Inferior parietal cortex (tissue), 1 donor: ENCODE results near the gene HDAC4.

Source experiments
- DNase-seq: peaks from one replicate; pipeline ENCODE4 v3.0.0-alpha.2; 2016; ENCODE audit errors: extremely low spot score

Gene HDAC4

DNA sequence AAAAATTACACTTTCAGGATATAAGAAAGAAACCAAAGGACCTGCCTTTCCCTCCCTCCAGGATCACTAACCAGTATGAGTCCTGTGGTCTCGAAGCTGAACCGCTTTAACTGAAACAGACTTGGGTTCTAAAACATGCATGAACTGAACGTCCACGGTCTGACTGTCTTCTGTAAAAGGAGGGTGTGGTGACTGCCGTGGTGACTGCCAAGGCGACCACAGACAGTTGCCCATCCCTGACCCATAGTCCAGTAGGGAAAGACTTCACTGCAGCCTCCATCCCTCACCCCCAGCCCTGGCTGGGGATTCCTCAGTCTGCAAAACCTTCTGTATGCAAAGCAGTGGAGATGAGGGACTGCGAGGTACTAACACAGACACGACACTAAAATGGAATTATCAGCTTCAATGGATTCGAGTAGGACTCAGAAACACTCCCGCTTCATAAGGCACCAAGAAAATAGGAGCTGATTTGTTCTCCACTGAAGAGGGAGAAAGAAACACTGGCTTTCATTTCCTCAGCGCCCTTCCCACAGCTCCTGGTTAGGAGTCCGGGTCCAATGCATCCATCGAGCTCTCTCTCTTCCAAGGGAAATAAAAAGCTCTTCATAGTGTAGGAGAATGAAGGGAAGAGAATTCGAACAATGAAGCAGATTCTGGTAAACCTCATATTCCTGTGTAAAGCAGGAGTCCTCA is 197.2 kb downstream of the HDAC4 start:
- DNase-seq, result no peak

GRCh38 chr2:239202836-239203235 is 198.0 kb downstream of the HDAC4 start:
- no peak for DNase-seq

- no peak for DNase-seq
Measured at GRCh38 chr2:239202343-239202742, 198.5 kb downstream of the HDAC4 start.

DNA sequence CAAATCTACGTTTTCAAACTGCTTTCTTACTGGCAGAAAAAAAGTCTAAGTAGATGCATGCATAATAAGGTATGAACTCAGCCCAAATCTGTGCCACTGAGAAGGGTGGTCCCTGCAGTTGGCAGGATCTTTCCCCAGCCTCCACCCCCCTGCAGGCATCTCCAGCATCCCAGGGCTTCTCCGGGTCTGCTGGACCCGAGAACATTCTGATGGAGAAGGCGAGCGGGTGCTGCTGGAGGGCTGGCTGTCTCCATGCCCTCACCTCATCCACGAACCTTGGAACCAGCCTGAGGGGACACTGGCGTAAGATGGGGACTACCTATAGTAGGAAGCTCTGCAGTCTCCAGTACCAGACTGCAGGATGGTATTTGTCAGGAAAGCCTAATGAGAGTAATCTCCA is 198.9 kb downstream of the HDAC4 start:
- no peak for DNase-seq

GRCh38 chr2:239201531-239201876 is 199.3 kb downstream of the HDAC4 start:
- DNase-seq, result no peak

DNA sequence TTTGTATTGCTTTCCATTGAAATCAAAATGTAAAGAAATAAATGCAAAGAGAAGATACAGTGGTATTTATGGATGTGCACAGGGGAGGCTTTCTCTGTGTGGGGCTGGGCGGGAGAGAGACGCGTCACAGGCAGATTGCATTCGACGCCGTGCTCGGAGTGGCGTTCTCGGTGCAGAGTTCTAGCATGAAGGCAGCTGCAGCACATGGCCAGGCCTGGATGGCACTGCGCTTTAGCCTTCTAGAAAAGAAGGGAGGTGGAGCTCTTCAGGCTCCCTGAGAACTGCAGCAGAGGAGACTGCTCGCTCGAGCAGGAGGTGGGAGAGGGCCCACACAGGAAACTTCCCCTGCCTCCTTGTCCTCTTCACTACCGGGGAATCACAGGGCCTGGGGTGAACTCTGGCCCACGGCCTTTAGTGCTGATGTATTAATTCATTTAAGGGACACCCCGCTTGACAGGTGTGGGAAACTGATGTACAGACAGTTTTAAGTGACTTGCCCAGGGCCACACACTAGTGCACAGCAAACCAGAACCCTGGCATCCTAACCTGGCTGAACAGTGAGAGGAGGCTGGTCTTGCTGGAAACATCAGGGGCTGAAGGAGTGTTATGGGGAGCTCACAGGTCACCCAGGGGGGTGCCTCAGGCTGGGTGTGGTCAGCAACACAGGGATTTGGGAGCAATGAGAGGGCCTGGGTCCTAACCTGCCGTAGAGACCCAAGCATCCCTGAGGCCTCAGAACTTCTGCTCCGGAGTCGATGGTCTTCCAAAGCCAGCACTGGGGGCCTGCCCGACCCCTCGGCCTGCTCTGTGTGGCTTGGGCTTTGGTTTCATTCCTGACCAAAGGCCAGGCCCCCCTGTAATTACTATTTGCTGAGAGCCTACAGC is 199.9 kb downstream of the HDAC4 start:
- no peak for DNase-seq

DNA sequence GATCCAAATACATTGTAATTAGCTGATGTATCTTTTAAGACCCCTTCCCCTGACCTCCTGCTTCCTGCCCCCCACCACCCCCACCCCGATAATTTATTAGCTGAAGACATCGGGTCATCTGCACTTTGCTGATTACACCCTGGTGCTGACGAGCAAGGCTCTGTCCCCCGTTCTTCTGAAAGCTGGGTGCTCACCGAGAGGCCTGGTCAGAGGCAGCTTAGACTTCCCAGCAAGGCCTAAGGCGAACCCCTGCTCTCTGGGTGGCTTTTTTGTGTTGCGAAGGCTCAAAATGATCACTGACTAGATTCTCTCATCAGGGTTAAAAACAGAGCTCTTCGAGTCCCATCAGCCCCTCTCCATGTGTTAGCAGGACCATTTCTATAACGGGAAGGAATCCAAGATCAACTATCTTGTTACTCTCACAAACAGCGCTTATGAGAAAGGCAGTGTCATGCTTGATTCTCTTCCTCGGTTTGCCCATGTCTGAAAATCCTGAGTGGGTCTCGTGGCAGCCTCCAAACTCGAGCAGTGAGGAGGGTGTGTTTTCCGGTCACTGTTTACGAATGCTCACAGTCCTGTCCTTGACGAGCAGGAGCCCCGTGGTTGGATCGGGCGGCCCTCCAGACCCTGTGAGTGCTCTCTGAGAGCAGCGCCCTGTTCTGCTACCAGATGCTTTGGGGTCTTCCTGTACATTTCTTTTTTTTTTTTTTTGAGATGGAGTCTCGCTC is 201.6 kb downstream of the HDAC4 start:
- DNase-seq, result no peak

GRCh38 chr2:239198221-239198620 is 202.6 kb downstream of the HDAC4 start:
- DNase-seq, result no peak

DNA sequence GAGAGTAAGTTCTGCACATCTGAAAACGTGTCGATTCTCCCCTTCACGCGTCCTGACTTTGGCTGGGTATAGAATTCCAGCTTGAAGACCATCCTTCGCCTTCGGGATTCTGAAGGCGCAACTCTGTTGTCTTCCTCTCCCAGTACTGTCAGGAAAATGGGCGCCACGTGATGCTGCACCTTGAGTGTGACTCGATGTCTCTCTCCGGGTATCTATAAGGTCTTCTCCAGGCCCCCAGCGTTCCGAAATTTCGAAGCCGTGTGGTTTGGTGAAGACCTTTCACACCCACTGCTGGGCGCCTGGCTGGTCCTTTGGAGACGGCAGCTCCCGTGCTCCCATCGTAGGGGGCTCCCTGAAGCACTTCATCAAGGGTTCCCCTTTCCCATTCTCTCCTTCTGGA is 203.7 kb downstream of the HDAC4 start:
- no peak for DNase-seq

- no peak for DNase-seq
Measured at GRCh38 chr2:239196474-239197021, 204.3 kb downstream of the HDAC4 start.

- no peak for DNase-seq
Measured at GRCh38 chr2:239195992-239196391, 204.8 kb downstream of the HDAC4 start.

DNA sequence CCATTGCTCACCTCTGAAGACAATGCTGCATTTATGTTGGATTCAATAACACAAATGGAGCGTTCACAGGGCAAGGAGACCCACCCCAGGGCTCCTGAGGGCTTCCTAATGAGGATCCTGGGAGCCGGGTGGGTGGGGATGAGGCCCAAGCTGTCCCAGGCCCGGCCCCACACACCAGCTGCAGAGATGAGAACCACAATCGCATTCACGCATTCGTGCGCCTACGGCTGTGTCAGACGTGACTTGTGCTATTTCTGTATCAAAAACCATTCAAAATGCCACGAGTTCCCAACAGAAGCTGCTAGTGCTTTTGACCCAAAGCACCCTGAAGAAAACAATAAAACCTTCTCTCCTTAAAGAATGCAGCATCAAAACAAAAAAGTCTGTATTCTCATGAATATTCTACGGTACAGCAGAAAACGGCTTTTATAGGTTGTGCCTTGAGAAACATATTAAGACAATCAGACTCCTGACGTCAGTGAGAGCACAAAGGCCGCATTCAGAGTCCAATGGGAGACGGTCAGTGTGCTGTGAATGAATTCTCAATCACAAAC is 205.4 kb downstream of the HDAC4 start:
- peak; percentile 91 for DNase-seq

GRCh38 chr2:239194731-239195317 is 206.0 kb downstream of the HDAC4 start:
- DNase-seq, result no peak

- DNase-seq, result peak; percentile 78
Measured at GRCh38 chr2:239193925-239194677, 206.7 kb downstream of the HDAC4 start.

DNA sequence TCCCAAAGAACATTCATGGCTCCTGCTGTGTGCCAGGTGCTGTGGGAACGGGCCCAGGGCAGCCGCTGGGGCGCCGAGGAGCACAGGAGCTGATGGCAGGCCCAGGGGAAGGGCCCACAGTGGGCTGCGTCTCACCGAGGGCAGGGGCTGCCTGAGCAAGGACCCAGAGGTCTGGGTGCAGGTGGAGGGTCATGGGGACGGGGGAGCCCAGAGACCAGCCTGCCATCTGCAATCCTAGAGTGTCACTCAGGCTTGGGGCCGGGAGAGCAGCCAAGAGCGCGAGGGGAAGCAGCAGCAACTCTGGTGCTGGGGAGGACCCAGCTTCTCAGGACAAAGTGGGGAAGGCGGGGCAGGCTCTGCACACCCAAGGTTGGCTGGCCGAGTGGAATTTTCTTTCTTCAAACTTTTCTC is 207.4 kb downstream of the HDAC4 start:
- DNase-seq, result no peak

- no peak for DNase-seq
Measured at GRCh38 chr2:239192975-239193374, 207.8 kb downstream of the HDAC4 start.

GRCh38 chr2:239192456-239192855 is 208.4 kb downstream of the HDAC4 start:
- DNase-seq, result no peak

DNA sequence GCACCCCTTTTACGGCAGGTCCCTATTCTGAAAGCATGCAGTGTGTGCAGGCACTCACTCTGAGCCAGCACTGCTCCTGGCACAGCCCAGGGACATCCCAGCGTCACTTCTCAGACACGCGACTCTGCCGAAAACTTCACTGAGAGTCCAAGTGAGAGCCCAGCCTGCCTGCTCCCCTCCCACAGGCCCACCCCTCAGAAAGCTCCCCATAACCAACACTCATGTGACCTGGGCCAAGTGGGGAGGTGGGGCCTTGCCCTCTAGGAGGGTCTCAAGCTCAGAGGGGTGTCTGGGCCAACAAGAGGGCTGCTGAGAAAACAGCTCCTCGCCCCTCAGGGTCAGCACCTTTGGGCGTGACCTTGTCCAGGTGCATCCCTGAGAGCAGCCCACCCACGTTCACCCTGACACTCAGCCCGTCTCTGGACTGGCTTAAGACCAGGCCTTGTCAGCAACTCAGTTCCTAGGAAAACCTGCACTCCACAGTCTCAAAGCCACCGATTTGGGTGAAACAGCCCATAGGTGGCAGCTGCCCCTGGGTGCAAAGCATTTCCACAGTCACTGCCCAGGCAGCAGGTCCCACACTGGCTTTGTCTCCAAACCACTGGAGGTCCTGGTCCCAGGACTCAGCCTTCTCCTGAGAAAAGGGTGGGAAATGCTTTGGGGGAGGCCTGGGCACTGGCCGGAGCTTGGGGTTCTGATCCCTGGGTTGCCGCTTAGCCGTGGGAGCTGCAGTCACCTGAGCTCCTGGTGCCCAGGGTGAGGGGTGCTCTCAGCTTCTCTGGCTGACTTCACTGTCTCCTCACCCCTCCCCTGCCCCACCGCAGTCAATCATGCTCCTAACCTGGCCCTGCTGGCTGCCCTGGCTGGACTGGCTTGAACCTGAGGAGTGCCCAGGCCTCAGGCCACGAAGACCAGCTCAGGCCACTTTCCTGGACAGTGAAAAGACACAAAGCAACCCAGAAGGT is 209.6 kb downstream of the HDAC4 start:
- no peak for DNase-seq

DNA sequence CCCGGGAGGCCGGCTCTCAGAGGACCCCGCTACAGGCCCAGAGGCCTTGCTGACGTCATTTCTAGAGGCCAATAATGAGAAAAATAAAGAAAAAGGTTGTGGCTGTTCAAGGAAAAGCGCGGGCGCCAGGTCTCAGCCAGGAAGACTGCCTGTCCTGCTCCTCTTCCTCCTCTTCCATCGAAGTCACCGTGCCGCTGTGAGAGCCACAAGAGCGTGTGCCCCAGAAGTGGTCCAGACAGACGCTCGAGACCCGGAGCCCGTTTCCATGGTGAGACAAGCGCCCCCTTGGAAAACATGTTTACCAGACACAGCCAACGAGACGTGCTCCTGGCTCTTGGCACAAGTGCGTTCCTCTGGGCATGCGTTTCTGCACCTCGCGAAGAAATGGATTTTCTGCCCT is 210.5 kb downstream of the HDAC4 start:
- no peak for DNase-seq

DNA sequence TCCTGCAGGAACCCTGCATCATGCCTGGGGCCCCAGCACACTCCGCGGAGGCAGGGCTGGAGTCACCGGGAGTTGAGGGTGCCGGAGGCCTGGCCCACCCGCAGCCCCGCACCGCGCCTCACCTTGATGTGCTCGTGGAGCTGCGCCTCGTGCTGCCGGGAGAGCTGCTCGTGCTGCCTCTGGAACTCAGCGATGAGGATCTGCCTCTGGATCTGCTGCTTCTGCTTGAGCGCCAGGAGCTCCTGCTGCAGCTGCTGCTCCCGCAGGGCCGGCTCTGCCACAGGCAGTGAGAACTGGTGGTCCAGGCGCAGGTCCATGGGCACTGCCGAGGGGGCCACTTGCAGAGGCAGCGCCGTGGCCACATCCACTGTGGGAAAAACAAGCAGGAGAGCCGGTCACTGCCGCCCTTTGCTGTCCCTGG is 211.1 kb downstream of the HDAC4 start:
- no peak for DNase-seq
